ENCODE data around the gene TRAF3. TPM values are rescaled to one million over a fixed set of nuclear protein-coding genes. Genes with fewer than 3 reads are reported as not detected.

TRAF3 gene
- polyA plus RNA-seq, 1 of the 3 experiments (the other 2 are of a cell fraction) = 17.9 TPM

DNA sequence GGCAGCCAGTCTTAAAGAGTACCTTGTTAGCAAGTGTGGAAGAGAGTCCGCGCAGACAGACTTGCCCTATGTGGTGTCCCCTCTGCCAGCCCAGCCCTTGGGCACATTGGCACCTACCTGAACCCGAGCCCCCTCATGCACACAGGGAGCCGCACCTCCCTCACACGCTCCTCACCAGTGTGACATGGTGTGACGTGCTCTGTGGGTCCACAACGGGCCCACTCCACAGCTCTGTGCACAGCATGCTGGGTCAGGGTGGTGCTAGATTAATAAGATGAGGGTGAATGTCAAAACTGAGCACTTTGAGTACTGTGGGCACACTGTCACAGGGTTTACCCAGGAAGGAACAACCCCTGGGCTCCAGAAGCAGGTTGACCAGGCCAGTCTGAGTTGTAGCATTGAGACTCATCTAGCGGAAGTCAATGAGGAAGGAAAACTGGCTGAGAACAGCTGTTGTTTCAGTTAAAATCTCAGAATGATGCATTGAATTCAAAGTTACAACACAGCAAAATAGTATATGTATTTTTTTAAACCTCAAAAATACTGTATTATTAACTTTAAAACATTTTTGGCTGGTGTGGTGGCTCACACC, 91.8 kb downstream of the TRAF3 start (continued):
- TF ChIP-seq EZH2phosphoT487 (IDR thresholded peaks at IDR 0.05; ENCODE audit: borderline replicate concordance, low read depth) (no peak), SIN3A (IDR thresholded peaks at IDR 0.05; ENCODE audit: borderline replicate concordance, low read depth, low read length) (no peak), EP300 (IDR thresholded peaks at IDR 0.05; ENCODE audit: borderline replicate concordance in 1 of 2, low read depth in 1 of 2, low read length in 1 of 2) (no peak), FOXM1 (IDR thresholded peaks at IDR 0.05; ENCODE audit: low read depth) (no peak), POLR2AphosphoS5 (IDR thresholded peaks at IDR 0.05; ENCODE audit: low read depth, low read length) (no peak), GABPA (IDR thresholded peaks at IDR 0.05; ENCODE audit: low read depth) (no peak)

DNA sequence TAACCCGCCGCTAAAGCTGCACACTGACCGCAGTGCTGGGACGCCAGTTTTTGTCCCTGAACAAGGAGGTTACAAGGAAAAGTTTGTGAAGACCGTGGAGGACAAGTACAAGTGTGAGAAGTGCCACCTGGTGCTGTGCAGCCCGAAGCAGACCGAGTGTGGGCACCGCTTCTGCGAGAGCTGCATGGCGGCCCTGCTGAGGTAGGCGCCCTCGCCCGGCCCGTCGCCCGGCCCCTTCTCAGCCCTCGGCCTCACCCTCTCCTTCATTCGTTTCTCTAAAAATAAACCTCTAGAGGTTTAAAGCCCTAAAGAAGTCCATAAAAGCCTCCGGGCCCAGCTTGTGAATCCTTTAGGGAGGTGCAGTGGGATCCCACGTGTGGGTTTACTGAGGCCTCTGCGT, 93.0 kb downstream of the TRAF3 start:
- H3K4me2 ChIP-seq = no peak overlapping the region
- CTCF ChIA-PET = interaction anchor here (1.7 kb wide), 1 partner anchor 14 kb away, joined by 4 read pairs; no protein-coding TSS in a partner anchor
- WGBS (ENCODE audit: low lambda C conversion rate) = 97% methylated on average over 21 of the region's 21 CpGs
- H3K79me2 ChIP-seq (ENCODE audit: insufficient read depth) = peaks cover 12% of the 10 kb centered on the region; the same call in 1 of the 2 replicates
- no peaks in the 10 kb centered on the region for H3K9me2 ChIP-seq
- peaks cover 4 to 8% of the 10 kb centered on the region in 2 experiments for H3K36me3 ChIP-seq (replicated peaks in 1 of 2; ENCODE audit: control insufficient read depth in 1 of 2, insufficient read depth in 2 of 2, low read length in 1 of 2)
- POLR2A ChIA-PET = no interaction called here
- no peak overlapping the region for H2AFZ ChIP-seq (ENCODE audit: low read depth)
- H3K9ac ChIP-seq = no peak overlapping the region
- no peaks in the 10 kb centered on the region for H3F3A ChIP-seq (replicated peaks; ENCODE audit: insufficient read depth)
- no peak overlapping the region; a peak in 1 of 4 replicates for H3K27ac ChIP-seq (ENCODE audit: low read depth in 2 of 2, low read length in 1 of 2)
- DNase-seq = no peak
- H3K27me3 ChIP-seq (ENCODE audit: insufficient read depth) = no peaks in the 10 kb centered on the region
- peaks cover 0 to 10% of the 10 kb centered on the region in 2 experiments; a peak in 1 of 4 replicates for H3K4me1 ChIP-seq (ENCODE audit: control insufficient read depth in 1 of 2, insufficient read depth in 2 of 2, low read depth in 1 of 2, low read length in 1 of 2)
- 0 out of 2 replicates have a peak, but pooled peaks cover 5% of the 10 kb centered on the region for H4K20me1 ChIP-seq (ENCODE audit: insufficient read depth)
- no peaks in the 10 kb centered on the region for H3K9me3 ChIP-seq
- no peak overlapping the region for H3K4me3 ChIP-seq (ENCODE audit: low read depth in 2 of 2, low read length in 1 of 2)
- TF ChIP-seq RFX5 (IDR thresholded peaks at IDR 0.05; ENCODE audit: low read length) = no peak

GRCh38 chr14:102870994-102871831, 94.0 kb downstream of the TRAF3 start:
- Histone ChIP-seq H3K9me2 (no peaks in the 10 kb centered on the region), H3K9ac (no peak overlapping the region), H3K79me2 (ENCODE audit: insufficient read depth) (peaks cover 12% of the 10 kb centered on the region; the same call in 1 of the 2 replicates), H3K27ac (ENCODE audit: low read depth in 2 of 2, low read length in 1 of 2) (no peak overlapping the region), H4K20me1 (ENCODE audit: insufficient read depth) (0 out of 2 replicates have a peak, but pooled peaks cover 5% of the 10 kb centered on the region), H3K4me1 (ENCODE audit: control insufficient read depth in 1 of 2, insufficient read depth in 2 of 2, low read depth in 1 of 2, low read length in 1 of 2) (peaks cover 0 to 10% of the 10 kb centered on the region in 2 experiments; a peak in 1 of 4 replicates), H3K4me3 (ENCODE audit: low read depth in 2 of 2, low read length in 1 of 2) (no peak overlapping the region), H3K27me3 (ENCODE audit: insufficient read depth) (no peaks in the 10 kb centered on the region), H2AFZ (ENCODE audit: low read depth) (no peak overlapping the region), H3K4me2 (no peak overlapping the region), H3K36me3 (replicated peaks in 1 of 2; ENCODE audit: control insufficient read depth in 1 of 2, insufficient read depth in 2 of 2, low read length in 1 of 2) (peaks cover 7 to 17% of the 10 kb centered on the region in 2 experiments), H3F3A (replicated peaks; ENCODE audit: insufficient read depth) (no peaks in the 10 kb centered on the region), H3K9me3 (no peaks in the 10 kb centered on the region)
- ChIA-PET CTCF (interaction anchor here (0.6 to 1.7 kb wide), 5 partner anchors 15 to 414 kb away, joined by 3 to 4 read pairs (median 3); no protein-coding TSS in a partner anchor), POLR2A (interaction anchor here (0.8 kb wide), 1 partner anchor 20 kb away, joined by 3 read pairs; no protein-coding TSS in a partner anchor)
- 96% methylated on average over 6 of the region's 10 CpGs for WGBS (ENCODE audit: low lambda C conversion rate)
- TF ChIP-seq EZH2phosphoT487 (IDR thresholded peaks at IDR 0.05; ENCODE audit: borderline replicate concordance, low read depth) = no peak
- TF ChIP-seq IRF3 (IDR thresholded peaks at IDR 0.05; ENCODE audit: low read depth, low read length) = no peak
- TF ChIP-seq USF2 (IDR thresholded peaks at IDR 0.05; ENCODE audit: borderline replicate concordance, low read depth, low read length) = no peak
- no peak for TF ChIP-seq SIN3A (IDR thresholded peaks at IDR 0.05; ENCODE audit: borderline replicate concordance, low read depth, low read length)
- TF ChIP-seq TEAD4 (IDR thresholded peaks at IDR 0.05; ENCODE audit: borderline replicate concordance, insufficient read depth) = no peak
- TF ChIP-seq TAF1 (IDR thresholded peaks at IDR 0.05; ENCODE audit: borderline replicate concordance, low read depth, low read length) = no peak
- TF ChIP-seq RFX5 (IDR thresholded peaks at IDR 0.05; ENCODE audit: low read length) = no peak
- no peak for TF ChIP-seq RAD21 (IDR thresholded peaks at IDR 0.05; ENCODE audit: low read length)
- TF ChIP-seq, protein P1, sequence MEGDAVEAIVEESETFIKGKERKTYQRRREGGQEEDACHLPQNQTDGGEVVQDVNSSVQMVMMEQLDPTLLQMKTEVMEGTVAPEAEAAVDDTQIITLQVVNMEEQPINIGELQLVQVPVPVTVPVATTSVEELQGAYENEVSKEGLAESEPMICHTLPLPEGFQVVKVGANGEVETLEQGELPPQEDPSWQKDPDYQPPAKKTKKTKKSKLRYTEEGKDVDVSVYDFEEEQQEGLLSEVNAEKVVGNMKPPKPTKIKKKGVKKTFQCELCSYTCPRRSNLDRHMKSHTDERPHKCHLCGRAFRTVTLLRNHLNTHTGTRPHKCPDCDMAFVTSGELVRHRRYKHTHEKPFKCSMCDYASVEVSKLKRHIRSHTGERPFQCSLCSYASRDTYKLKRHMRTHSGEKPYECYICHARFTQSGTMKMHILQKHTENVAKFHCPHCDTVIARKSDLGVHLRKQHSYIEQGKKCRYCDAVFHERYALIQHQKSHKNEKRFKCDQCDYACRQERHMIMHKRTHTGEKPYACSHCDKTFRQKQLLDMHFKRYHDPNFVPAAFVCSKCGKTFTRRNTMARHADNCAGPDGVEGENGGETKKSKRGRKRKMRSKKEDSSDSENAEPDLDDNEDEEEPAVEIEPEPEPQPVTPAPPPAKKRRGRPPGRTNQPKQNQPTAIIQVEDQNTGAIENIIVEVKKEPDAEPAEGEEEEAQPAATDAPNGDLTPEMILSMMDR (IDR thresholded peaks at IDR 0.05) = no peak
- TF ChIP-seq GABPA (IDR thresholded peaks at IDR 0.05; ENCODE audit: low read depth) = no peak
- TF ChIP-seq RXRA (IDR thresholded peaks at IDR 0.05; ENCODE audit: borderline replicate concordance, low read depth) = no peak
- DNase-seq = no peak

Measured in SK-N-SH (cell line).